HepG2 (cell line): ENCODE measurements around the gene WNT3. TPM values are rescaled to one million over a fixed set of nuclear protein-coding genes. Genes with fewer than 3 reads are reported as not detected.

ENCODE experiments used
- ADNP ChIP-seq: sonication (generic); formaldehyde crosslinking; IDR thresholded peaks from 2 replicates; pipeline ENCODE4 v1.4.0; 2020; ENCODE audit warnings: missing genetic modification reagents
- MIER3 ChIP-seq: IDR thresholded peaks from 2 replicates; pipeline ENCODE4 v1.6.1; 2016; ENCODE audit warnings: missing compliant biosample characterization, borderline replicate concordance
- MZF1 ChIP-seq: sonication (generic); formaldehyde crosslinking; IDR thresholded peaks from 2 replicates; pipeline ENCODE4 v1.8.1; 2023; ENCODE audit warnings: mild to moderate bottlenecking, missing genetic modification reagents, borderline replicate concordance
- NR3C1 ChIP-seq: sonication (generic); formaldehyde crosslinking; IDR thresholded peaks from 2 replicates; pipeline ENCODE4 v1.4.0; 2020; ENCODE audit warnings: missing genetic modification reagents
- RBM22 ChIP-seq: fragments of 200-400 bp; formaldehyde crosslinking; optimal IDR thresholded peaks from 2 replicates; pipeline ENCODE3; 2017; ENCODE audit warnings: mild to moderate bottlenecking, low read length, moderate library complexity
- REXO4 ChIP-seq: sonication (generic); formaldehyde crosslinking; IDR thresholded peaks from 2 replicates; pipeline ENCODE4 v1.8.0; 2022; ENCODE audit warnings: missing genetic modification reagents, mild to moderate bottlenecking, borderline replicate concordance
- RORA ChIP-seq: sonication (generic); formaldehyde crosslinking; IDR thresholded peaks from 2 replicates; pipeline ENCODE4 v1.5.0; 2020; ENCODE audit warnings: mild to moderate bottlenecking, missing genetic modification reagents, moderate library complexity
- SIX1 ChIP-seq: sonication (generic); formaldehyde crosslinking; IDR thresholded peaks from 2 replicates; pipeline ENCODE4 v1.4.0; 2020; ENCODE audit warnings: missing genetic modification reagents, borderline replicate concordance
- SMARCC2 ChIP-seq: fragments of 450-650 bp; IDR thresholded peaks from 2 replicates; pipeline ENCODE4 v1.6.1; 2017; ENCODE audit warnings: antibody characterized with exemption, mild to moderate bottlenecking
- TBL1XR1 ChIP-seq: fragments of 150-350 bp; IDR thresholded peaks from 2 replicates; pipeline ENCODE4 v1.6.1; 2014; ENCODE audit warnings: borderline replicate concordance, low read length; ENCODE audit not compliant: partially characterized antibody
- TCF12 ChIP-seq, 2 experiments: fragments of 450-650 bp in 1 of 2; sonication (generic) in 1 of 2; formaldehyde crosslinking in 1 of 2; IDR thresholded peaks; 2 replicates each; pipeline versions ENCODE4 v1.6.1 to v1.8.0; 2017 to 2022; ENCODE audit warnings: antibody characterized with exemption in 1 of 2, mild to moderate bottlenecking in 1 of 2, missing genetic modification reagents in 1 of 2, moderate library complexity in 1 of 2
- TEAD2 ChIP-seq: sonication (generic); formaldehyde crosslinking; IDR thresholded peaks from 2 replicates; pipeline ENCODE4 v1.9.0; 2021; ENCODE audit warnings: missing genetic modification reagents
- TOPORS ChIP-seq: sonication (generic); formaldehyde crosslinking; IDR thresholded peaks from 2 replicates; pipeline ENCODE4 v1.8.0; 2023; ENCODE audit warnings: mild to moderate bottlenecking, missing genetic modification reagents
- ZBTB42 ChIP-seq: sonication (generic); formaldehyde crosslinking; IDR thresholded peaks from 2 replicates; pipeline ENCODE4 v1.5.0; 2020; ENCODE audit warnings: mild to moderate bottlenecking, missing genetic modification reagents
- ZFP1 ChIP-seq: IDR thresholded peaks from 2 replicates; pipeline ENCODE4 v1.6.1; 2016
- ZKSCAN5 ChIP-seq: sonication (generic); formaldehyde crosslinking; IDR thresholded peaks from 2 replicates; pipeline ENCODE4 v1.5.1; 2020; ENCODE audit warnings: mild to moderate bottlenecking, missing genetic modification reagents
- ZKSCAN8 ChIP-seq: IDR thresholded peaks from 2 replicates; pipeline ENCODE4 v1.6.1; 2016; ENCODE audit warnings: borderline replicate concordance, missing genetic modification reagents, missing compliant biosample characterization
- ZNF205 ChIP-seq: IDR thresholded peaks from 2 replicates; pipeline ENCODE4 v1.6.1; 2018; ENCODE audit warnings: missing biosample characterization, missing genetic modification reagents
- ZNF263 ChIP-seq: sonication (generic); formaldehyde crosslinking; IDR thresholded peaks from 2 replicates; pipeline ENCODE4 v1.4.0; 2020; ENCODE audit warnings: missing genetic modification reagents
- ZNF451 ChIP-seq: sonication (generic); formaldehyde crosslinking; IDR thresholded peaks from 2 replicates; pipeline ENCODE4 v1.5.0; 2020; ENCODE audit warnings: mild to moderate bottlenecking, missing genetic modification reagents
- ZNF850 ChIP-seq: sonication (generic); formaldehyde crosslinking; conservative IDR thresholded peaks from 2 replicates; pipeline ENCODE4 v1.9.0; 2021; ENCODE audit warnings: mild to moderate bottlenecking, missing genetic modification reagents
- polyA plus RNA-seq, 8 experiments: library from polyadenylated mRNA; depleted of rRNA in 3 of 8; stranded (reverse) in 7 of 8; unstranded in 1 of 8; fragments of >200 nt; fragmentation: Illumina TruSeq in 4 of 8; extraction: Trizol in 4 of 8; gene quantifications; 2 replicates each; pipeline versions ENCODE4 v1.2.1 to v1.2.3, GENCODE V29; 2011 to 2016; ENCODE audit warnings: low read depth in 4 of 8, missing spikeins in 1 of 8, mixed read lengths in 1 of 8; ENCODE audit not compliant: insufficient read depth in 1 of 8
- total RNA-seq, 5 experiments: library from RNA; depleted of rRNA; stranded (reverse); fragments of >200 nt; fragmentation: Illumina TruSeq; extraction: Trizol; gene quantifications; 2 replicates each; pipeline ENCODE4 v1.2.3, GENCODE V29; 2016; ENCODE audit warnings: low read depth in 1 of 5
- TF ChIP-seq, protein P1 (sequence below): sonication (generic); formaldehyde crosslinking; IDR thresholded peaks from 2 replicates; pipeline ENCODE4 v1.5.0; 2020; ENCODE audit warnings: mild to moderate bottlenecking, missing genetic modification reagents
- TF ChIP-seq, protein P2 (sequence below): sonication (generic); formaldehyde crosslinking; IDR thresholded peaks from 2 replicates; pipeline ENCODE4 v1.5.0; 2020; ENCODE audit warnings: mild to moderate bottlenecking, missing genetic modification reagents
- TF ChIP-seq, protein P3 (sequence below): sonication (generic); formaldehyde crosslinking; IDR thresholded peaks from 2 replicates; pipeline ENCODE4 v1.8.1; 2023; ENCODE audit warnings: missing genetic modification reagents, mild to moderate bottlenecking, borderline replicate concordance

The WNT3 gene
- total and polyA plus RNA-seq, 2 of the 13 experiments (the other 11 are each of a cell fraction or from before 2014, with no cell fraction given) = 8.5 to 10.3 TPM

DNA sequence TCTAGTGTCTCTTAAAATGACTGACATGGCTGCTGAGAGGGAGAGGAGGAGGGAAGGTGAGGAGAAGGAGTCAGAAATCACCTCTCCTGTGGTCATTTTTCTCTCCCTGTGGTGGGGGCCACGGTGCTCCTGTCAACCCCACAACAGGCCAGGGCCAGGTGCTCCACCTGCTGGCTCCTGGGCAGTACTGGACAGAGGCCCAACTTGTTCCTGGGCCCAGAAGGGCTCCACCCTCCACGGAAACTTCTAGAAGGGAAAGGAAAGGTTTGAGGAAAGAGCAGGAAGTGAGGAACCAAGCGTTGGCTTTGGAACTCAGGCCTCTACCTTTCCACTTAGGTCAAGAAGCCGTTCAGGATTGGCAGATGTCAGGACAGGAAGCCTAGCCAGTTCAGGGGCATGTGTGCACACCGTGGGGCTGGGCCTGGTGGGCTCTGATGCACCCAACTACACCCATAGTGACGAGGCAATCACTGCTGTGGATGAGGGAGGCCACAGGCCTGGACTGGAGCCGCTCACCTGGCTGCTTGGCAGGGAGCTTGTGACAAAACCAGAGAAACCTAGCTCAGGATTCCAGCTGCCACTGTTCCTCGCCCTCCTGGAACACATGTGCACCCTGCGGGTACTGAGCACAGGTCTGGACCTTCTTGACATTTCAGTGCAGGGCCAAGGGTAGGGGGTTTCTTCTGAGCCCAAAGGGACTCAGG is 36.1 kb downstream of the WNT3 start (continued):
- TF ChIP-seq, protein P1, sequence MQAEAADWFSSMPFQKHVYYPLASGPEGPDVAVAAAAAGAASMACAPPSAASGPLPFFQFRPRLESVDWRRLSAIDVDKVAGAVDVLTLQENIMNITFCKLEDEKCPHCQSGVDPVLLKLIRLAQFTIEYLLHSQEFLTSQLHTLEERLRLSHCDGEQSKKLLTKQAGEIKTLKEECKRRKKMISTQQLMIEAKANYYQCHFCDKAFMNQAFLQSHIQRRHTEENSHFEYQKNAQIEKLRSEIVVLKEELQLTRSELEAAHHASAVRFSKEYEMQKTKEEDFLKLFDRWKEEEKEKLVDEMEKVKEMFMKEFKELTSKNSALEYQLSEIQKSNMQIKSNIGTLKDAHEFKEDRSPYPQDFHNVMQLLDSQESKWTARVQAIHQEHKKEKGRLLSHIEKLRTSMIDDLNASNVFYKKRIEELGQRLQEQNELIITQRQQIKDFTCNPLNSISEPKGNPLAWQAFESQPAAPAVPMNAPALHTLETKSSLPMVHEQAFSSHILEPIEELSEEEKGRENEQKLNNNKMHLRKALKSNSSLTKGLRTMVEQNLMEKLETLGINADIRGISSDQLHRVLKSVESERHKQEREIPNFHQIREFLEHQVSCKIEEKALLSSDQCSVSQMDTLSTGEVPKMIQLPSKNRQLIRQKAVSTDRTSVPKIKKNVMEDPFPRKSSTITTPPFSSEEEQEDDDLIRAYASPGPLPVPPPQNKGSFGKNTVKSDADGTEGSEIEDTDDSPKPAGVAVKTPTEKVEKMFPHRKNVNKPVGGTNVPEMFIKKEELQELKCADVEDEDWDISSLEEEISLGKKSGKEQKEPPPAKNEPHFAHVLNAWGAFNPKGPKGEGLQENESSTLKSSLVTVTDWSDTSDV (CRISPR knock-in tag) = no peak
- TF ChIP-seq ZNF263 (CRISPR knock-in tag) (peak; percentile 66), ZNF850 (no peak), TCF12 (IDR thresholded peaks at IDR 0.05) (no peak), TCF12 (CRISPR knock-in tag; IDR thresholded peaks at IDR 0.05) (no peak), ZNF205 (CRISPR knock-in tag) (0 out of 2 replicates have a peak, but pooled peaks have one; percentile 59), SIX1 (no peak), SMARCC2 (no peak), RORA (CRISPR knock-in tag) (no peak), TOPORS (CRISPR knock-in tag) (no peak), ZFP1 (CRISPR knock-in tag) (no peak), MIER3 (CRISPR knock-in tag) (0 out of 2 replicates have a peak, but pooled peaks have one; percentile 42), TBL1XR1 (no peak), ZBTB42 (no peak), ZNF451 (CRISPR knock-in tag) (peak; percentile 30; the same call in 1 of the 2 replicates), TEAD2 (CRISPR knock-in tag) (no peak), REXO4 (CRISPR knock-in tag) (no peak), ADNP (CRISPR knock-in tag) (no peak), ZKSCAN5 (CRISPR knock-in tag) (no peak), NR3C1 (no peak), RBM22 (no peak), ZKSCAN8 (no peak), MZF1 (CRISPR knock-in tag) (no peak)
- TF ChIP-seq, protein P2, sequence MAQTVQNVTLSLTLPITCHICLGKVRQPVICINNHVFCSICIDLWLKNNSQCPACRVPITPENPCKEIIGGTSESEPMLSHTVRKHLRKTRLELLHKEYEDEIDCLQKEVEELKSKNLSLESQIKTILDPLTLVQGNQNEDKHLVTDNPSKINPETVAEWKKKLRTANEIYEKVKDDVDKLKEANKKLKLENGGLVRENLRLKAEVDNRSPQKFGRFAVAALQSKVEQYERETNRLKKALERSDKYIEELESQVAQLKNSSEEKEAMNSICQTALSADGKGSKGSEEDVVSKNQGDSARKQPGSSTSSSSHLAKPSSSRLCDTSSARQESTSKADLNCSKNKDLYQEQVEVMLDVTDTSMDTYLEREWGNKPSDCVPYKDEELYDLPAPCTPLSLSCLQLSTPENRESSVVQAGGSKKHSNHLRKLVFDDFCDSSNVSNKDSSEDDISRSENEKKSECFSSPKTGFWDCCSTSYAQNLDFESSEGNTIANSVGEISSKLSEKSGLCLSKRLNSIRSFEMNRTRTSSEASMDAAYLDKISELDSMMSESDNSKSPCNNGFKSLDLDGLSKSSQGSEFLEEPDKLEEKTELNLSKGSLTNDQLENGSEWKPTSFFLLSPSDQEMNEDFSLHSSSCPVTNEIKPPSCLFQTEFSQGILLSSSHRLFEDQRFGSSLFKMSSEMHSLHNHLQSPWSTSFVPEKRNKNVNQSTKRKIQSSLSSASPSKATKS (CRISPR knock-in tag) = no peak
- TF ChIP-seq, protein P3, sequence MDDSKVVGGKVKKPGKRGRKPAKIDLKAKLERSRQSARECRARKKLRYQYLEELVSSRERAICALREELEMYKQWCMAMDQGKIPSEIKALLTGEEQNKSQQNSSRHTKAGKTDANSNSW = peak; percentile 63; the same call in 1 of the 2 replicates
